Measurements from ENCODE around the gene PHETA2. TPM values are rescaled to one million over a fixed set of nuclear protein-coding genes. Genes with fewer than 3 reads are reported as not detected.

The PHETA2 gene
- total and polyA plus RNA-seq, 2 of the 8 experiments (the other 6 are each of a cell fraction or from before 2014, with no cell fraction given): 7.4 to 7.6 TPM

- Histone ChIP-seq H3K14ac (ENCODE audit: insufficient read length) (no peak overlapping the region), H2BK12ac (ENCODE audit: low read depth, low read length) (no peak overlapping the region), H3K27me3 (replicated peaks in 1 of 4; ENCODE audit: control insufficient read depth in 3 of 4, extremely low read depth in 1 of 4, insufficient read depth in 3 of 4, low read length in 3 of 4) (no peaks in the 10 kb centered on the region), H4K8ac (ENCODE audit: extremely low read depth, insufficient read depth, low read length) (no peak overlapping the region), H2BK120ac (replicated peaks; ENCODE audit: low read depth, low read length) (no peak overlapping the region), H3K9ac (replicated peaks in 1 of 4; ENCODE audit: extremely low read depth in 1 of 4, low read depth in 3 of 4, low read length in 3 of 4) (no peak overlapping the region), H3K79me2 (ENCODE audit: control insufficient read depth in 1 of 2, insufficient read depth in 2 of 2, low read length in 2 of 2) (no peaks in the 10 kb centered on the region), H2BK20ac (ENCODE audit: low read length) (no peak overlapping the region), H3K9me3 (ENCODE audit: insufficient read depth in 2 of 2, low read depth in 1 of 2, low read length in 1 of 2) (peaks cover 7 to 8% of the 10 kb centered on the region in 2 experiments; a peak in 2 of 4 replicates), H3K56ac (replicated peaks; ENCODE audit: insufficient read length, low read depth, low read length) (no peak overlapping the region), H3K27ac (ENCODE audit: low read depth, low read length) (no peak overlapping the region), H2AFZ (ENCODE audit: low read length) (no peak overlapping the region), H2AK5ac (ENCODE audit: low read depth, low read length) (no peak overlapping the region), H3K36me3 (ENCODE audit: control insufficient read depth in 2 of 4, insufficient read depth in 4 of 4, low read length in 3 of 4) (peaks cover 0 to 10% (median 6%) of the 10 kb centered on the region in 4 experiments; a peak in 4 of 8 replicates), H3K18ac (ENCODE audit: extremely low read depth, low read length) (no peak overlapping the region), H2BK15ac (ENCODE audit: low read length) (no peak overlapping the region), H2BK5ac (ENCODE audit: low read depth, low read length) (no peak overlapping the region), H3K23me2 (ENCODE audit: low read depth, low read length) (no peaks in the 10 kb centered on the region), H3K4me3 (ENCODE audit: extremely low read depth in 1 of 4, insufficient read depth in 2 of 4, low read depth in 3 of 4, low read length in 4 of 4) (no peak overlapping the region), H3K79me1 (ENCODE audit: low read depth, low read length) (no peaks in the 10 kb centered on the region), H3K4me2 (ENCODE audit: insufficient read depth in 1 of 2, low read depth in 2 of 2, low read length in 2 of 2) (no peak overlapping the region), H3K4ac (replicated peaks; ENCODE audit: insufficient read length, low read depth, low read length) (no peak overlapping the region), H3K4me1 (replicated peaks in 1 of 4; ENCODE audit: control insufficient read depth in 3 of 4, insufficient read depth in 4 of 4, low read length in 3 of 4) (no peaks in the 10 kb centered on the region), H4K20me1 (replicated peaks in 1 of 2; ENCODE audit: control insufficient read depth in 1 of 2, insufficient read depth in 2 of 2, low read length in 2 of 2) (no peaks in the 10 kb centered on the region), H3K23ac (ENCODE audit: insufficient read length) (no peak overlapping the region), H4K91ac (replicated peaks; ENCODE audit: insufficient read length, low read length) (no peak overlapping the region), H4K5ac (ENCODE audit: insufficient read length, low read depth, low read length) (no peak overlapping the region)
- CTCF ChIA-PET (ENCODE audit: partially characterized antibody): no interaction called here
- DNase-seq (ENCODE audit: low read depth in 1 of 2, low spot score in 2 of 2) (no peak), FAIRE-seq (no peak)
- POLR2A ChIA-PET (ENCODE audit: partially characterized antibody): interaction anchor here (1.1 to 1.9 kb wide), 2 partner anchors 10 to 89 kb away, joined by 4 to 5 read pairs; no protein-coding TSS in a partner anchor
- 95% methylated on average over 1 of the region's 1 CpG; no CpG with 5 or more reads in 1 of the 2 experiments for WGBS, 2 experiments (ENCODE audit: extremely low coverage in 1 of 2, insufficient coverage in 1 of 2, insufficient read length in 1 of 2, insufficient replicate concordance in 2 of 2, low coverage in 1 of 2, low lambda C conversion rate in 2 of 2, missing lambda C conversion rate in 1 of 2)
- TF ChIP-seq NRF1 (IDR thresholded peaks at IDR 0.05; ENCODE audit: low read depth, low read length) (no peak), TEAD4 (IDR thresholded peaks at IDR 0.05; ENCODE audit: low read depth, low read length) (no peak), POU5F1 (IDR thresholded peaks at IDR 0.05; ENCODE audit: low read depth, low read length) (no peak), SRF (IDR thresholded peaks at IDR 0.05; ENCODE audit: low read depth, low read length) (no peak), SP2 (IDR thresholded peaks at IDR 0.05; ENCODE audit: low read length) (no peak), POLR2A (IDR thresholded peaks at IDR 0.05; ENCODE audit: control extremely low read depth in 1 of 2, low read depth in 2 of 2, low read length in 2 of 2) (no peak), RXRA (IDR thresholded peaks at IDR 0.05; ENCODE audit: insufficient read depth, low read depth, low read length) (no peak), RAD21 (IDR thresholded peaks at IDR 0.05 in 1 of 2, conservative IDR thresholded peaks at IDR 0.05 in 1 of 2; ENCODE audit: low read depth in 2 of 2, low read length in 2 of 2) (no peak), USF2 (IDR thresholded peaks at IDR 0.05; ENCODE audit: low read length) (no peak), YY1 (IDR thresholded peaks at IDR 0.05; ENCODE audit: low read depth, low read length) (no peak)
- TF ChIP-seq, protein P1, sequence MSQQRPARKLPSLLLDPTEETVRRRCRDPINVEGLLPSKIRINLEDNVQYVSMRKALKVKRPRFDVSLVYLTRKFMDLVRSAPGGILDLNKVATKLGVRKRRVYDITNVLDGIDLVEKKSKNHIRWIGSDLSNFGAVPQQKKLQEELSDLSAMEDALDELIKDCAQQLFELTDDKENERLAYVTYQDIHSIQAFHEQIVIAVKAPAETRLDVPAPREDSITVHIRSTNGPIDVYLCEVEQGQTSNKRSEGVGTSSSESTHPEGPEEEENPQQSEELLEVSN (IDR thresholded peaks at IDR 0.05): no peak
Measured at GRCh38 chr22:42056757-42057511, 17.1 kb upstream of the PHETA2 start.

All from H1 (cell line).